ENCODE data around the gene TYSND1. TPM values are rescaled to one million over a fixed set of nuclear protein-coding genes. Genes with fewer than 3 reads are reported as not detected.

TYSND1 gene
- polyA plus RNA-seq, 3 donors: 8.6 to 11.2 (median 11.2) TPM

DNA sequence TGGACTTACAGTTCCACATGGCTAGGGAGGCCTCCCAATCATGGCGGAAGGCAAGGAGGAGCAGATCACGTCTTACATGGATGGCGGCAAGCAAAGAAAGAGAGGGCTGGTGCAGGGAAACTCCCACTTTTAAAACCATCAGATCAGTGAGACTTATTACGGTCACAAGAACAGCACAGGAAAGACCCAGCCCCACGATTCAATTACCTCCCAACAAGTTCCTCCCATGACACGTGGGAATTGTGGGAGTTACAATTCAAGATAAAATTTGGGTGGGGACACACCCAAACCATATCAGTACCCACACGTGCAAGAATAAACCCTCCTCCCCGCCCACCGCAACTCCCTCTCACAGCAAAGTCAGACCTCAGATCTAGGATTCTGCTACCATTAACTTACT lies 9.4 kb downstream of the TYSND1 start:
- WGBS (ENCODE audit: insufficient coverage): 86% methylated on average over 5 of the region's 9 CpGs
- peaks cover 0 to 2% of the 10 kb centered on the region in 2 donors for H3K27me3 ChIP-seq (ENCODE audit: control insufficient read depth in 2 of 2, insufficient read depth in 2 of 2, low read length in 2 of 2)
- Mint-ChIP-seq H3K27me3 (ENCODE audit: low read depth in 3 of 3) (peaks cover 8 to 15% (median 8%) of the 10 kb centered on the region in 3 donors), H3K4me1 (peaks cover 14% of the 10 kb centered on the region), H3K4me3 (no peak overlapping the region), H3K36me3 (peaks cover 23 to 30% of the 10 kb centered on the region in 2 donors), H3K27ac (no peak overlapping the region), H3K9me3 (no peaks in the 10 kb centered on the region)
- H3K4me3 ChIP-seq (replicated peaks in 1 of 3; ENCODE audit: low read depth in 2 of 3, low read length in 3 of 3): no peak overlapping the region
- intact Hi-C loops (cut with micrococcal nuclease): no loop called here
- TF ChIP-seq, protein P1, sequence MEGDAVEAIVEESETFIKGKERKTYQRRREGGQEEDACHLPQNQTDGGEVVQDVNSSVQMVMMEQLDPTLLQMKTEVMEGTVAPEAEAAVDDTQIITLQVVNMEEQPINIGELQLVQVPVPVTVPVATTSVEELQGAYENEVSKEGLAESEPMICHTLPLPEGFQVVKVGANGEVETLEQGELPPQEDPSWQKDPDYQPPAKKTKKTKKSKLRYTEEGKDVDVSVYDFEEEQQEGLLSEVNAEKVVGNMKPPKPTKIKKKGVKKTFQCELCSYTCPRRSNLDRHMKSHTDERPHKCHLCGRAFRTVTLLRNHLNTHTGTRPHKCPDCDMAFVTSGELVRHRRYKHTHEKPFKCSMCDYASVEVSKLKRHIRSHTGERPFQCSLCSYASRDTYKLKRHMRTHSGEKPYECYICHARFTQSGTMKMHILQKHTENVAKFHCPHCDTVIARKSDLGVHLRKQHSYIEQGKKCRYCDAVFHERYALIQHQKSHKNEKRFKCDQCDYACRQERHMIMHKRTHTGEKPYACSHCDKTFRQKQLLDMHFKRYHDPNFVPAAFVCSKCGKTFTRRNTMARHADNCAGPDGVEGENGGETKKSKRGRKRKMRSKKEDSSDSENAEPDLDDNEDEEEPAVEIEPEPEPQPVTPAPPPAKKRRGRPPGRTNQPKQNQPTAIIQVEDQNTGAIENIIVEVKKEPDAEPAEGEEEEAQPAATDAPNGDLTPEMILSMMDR (IDR thresholded peaks at IDR 0.05): no peak
- H3K79me2 ChIP-seq (ENCODE audit: insufficient read depth, low read length): no peaks in the 10 kb centered on the region
- H3K9me3 ChIP-seq (replicated peaks in 1 of 2; ENCODE audit: control insufficient read depth in 1 of 2, insufficient read depth in 1 of 2, low read length in 2 of 2): no peaks in the 10 kb centered on the region
- H3K4me1 ChIP-seq (ENCODE audit: control insufficient read depth in 1 of 2, insufficient read depth in 2 of 2, low read length in 2 of 2): peaks cover 7 to 10% of the 10 kb centered on the region in 2 donors
- H3K9ac ChIP-seq (ENCODE audit: insufficient read depth, low read length, poor library complexity, severe bottlenecking): no peak overlapping the region
- no peak for DNase-seq
- peaks cover 3 to 20% of the 10 kb centered on the region in 2 donors for H3K36me3 ChIP-seq (replicated peaks in 1 of 2; ENCODE audit: control insufficient read depth in 1 of 2, insufficient read depth in 2 of 2, low read length in 2 of 2)
- no peak overlapping the region for H3K27ac ChIP-seq (ENCODE audit: low read depth in 1 of 2, low read length in 2 of 2)
- H4K20me1 ChIP-seq (ENCODE audit: insufficient read depth, low read length): no peaks in the 10 kb centered on the region
- H2AFZ ChIP-seq (ENCODE audit: insufficient read depth, low read depth, low read length, poor library complexity, severe bottlenecking): no peak overlapping the region
- H3K4me2 ChIP-seq (replicated peaks; ENCODE audit: extremely low read depth, low read length, poor library complexity, severe bottlenecking): no peak overlapping the region

DNA sequence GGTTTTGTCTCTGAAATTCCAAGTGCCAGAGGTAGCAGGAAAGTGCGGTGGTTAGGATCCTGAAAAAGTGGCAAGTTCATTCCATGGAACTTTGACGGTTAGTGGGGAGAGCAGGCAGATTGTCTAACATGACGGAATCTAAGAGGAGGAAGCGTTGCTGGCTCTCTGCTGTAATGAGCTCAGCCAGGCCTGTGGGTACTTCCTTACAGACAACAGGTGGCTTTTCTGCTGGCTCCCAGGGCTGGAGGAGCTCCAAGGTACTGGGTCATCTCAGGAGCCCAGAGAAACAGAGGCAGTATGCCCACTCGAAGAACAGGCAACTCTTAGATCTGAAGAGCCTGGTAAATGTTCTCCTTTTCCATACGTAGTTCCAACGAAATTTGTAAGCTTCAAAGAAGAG lies 10.8 kb downstream of the TYSND1 start:
- peaks cover 11 to 13% of the 10 kb centered on the region in 2 donors for H3K4me1 ChIP-seq (ENCODE audit: control insufficient read depth in 1 of 2, insufficient read depth in 2 of 2, low read length in 2 of 2)
- no peak overlapping the region for H3K4me2 ChIP-seq (replicated peaks; ENCODE audit: extremely low read depth, low read length, poor library complexity, severe bottlenecking)
- H3K4me3 Mint-ChIP-seq: no peak overlapping the region
- H3K27ac Mint-ChIP-seq: no peak overlapping the region
- no peak for DNase-seq
- no peak overlapping the region for H3K27ac ChIP-seq (ENCODE audit: low read depth in 1 of 2, low read length in 2 of 2)
- H4K20me1 ChIP-seq (ENCODE audit: insufficient read depth, low read length): no peaks in the 10 kb centered on the region
- H3K9me3 Mint-ChIP-seq: no peaks in the 10 kb centered on the region
- H3K4me1 Mint-ChIP-seq: peaks cover 20% of the 10 kb centered on the region
- H3K9ac ChIP-seq (ENCODE audit: insufficient read depth, low read length, poor library complexity, severe bottlenecking): no peak overlapping the region
- peaks cover 14 to 26% (median 19%) of the 10 kb centered on the region in 3 donors for H3K27me3 Mint-ChIP-seq (ENCODE audit: low read depth in 3 of 3)
- intact Hi-C loops (cut with micrococcal nuclease): no loop called here
- no peak overlapping the region for H2AFZ ChIP-seq (ENCODE audit: insufficient read depth, low read depth, low read length, poor library complexity, severe bottlenecking)
- WGBS (ENCODE audit: insufficient coverage): 74% methylated on average over 4 of the region's 7 CpGs
- TF ChIP-seq, protein P1 (IDR thresholded peaks at IDR 0.05): no peak
- no peaks in the 10 kb centered on the region for H3K9me3 ChIP-seq (replicated peaks in 1 of 2; ENCODE audit: control insufficient read depth in 1 of 2, insufficient read depth in 1 of 2, low read length in 2 of 2)
- H3K27me3 ChIP-seq (ENCODE audit: control insufficient read depth in 2 of 2, insufficient read depth in 2 of 2, low read length in 2 of 2): peaks cover 3 to 11% of the 10 kb centered on the region in 2 donors
- no peak overlapping the region for H3K4me3 ChIP-seq (replicated peaks in 1 of 3; ENCODE audit: low read depth in 2 of 3, low read length in 3 of 3)
- H3K79me2 ChIP-seq (ENCODE audit: insufficient read depth, low read length): no peaks in the 10 kb centered on the region
- H3K36me3 ChIP-seq (replicated peaks in 1 of 2; ENCODE audit: control insufficient read depth in 1 of 2, insufficient read depth in 2 of 2, low read length in 2 of 2): peaks cover 3 to 20% of the 10 kb centered on the region in 2 donors
- H3K36me3 Mint-ChIP-seq: peaks cover 21 to 25% of the 10 kb centered on the region in 2 donors
